Measurements from ENCODE around the gene LCA5.

LCA5 gene

GRCh38 chr6:79468587-79468986, 68.6 kb downstream of the LCA5 start:
- Histone ChIP-seq H2AFZ (no peak overlapping the region), H3K4me2 (ENCODE audit: low read length) (no peak overlapping the region), H3K36me3 (ENCODE audit: control insufficient read depth, insufficient read depth, low read length) (no peaks in the 10 kb centered on the region), H3K4me1 (no peaks in the 10 kb centered on the region), H3K79me2 (no peaks in the 10 kb centered on the region), H3K9ac (no peak overlapping the region), H3K27me3 (ENCODE audit: control insufficient read depth, insufficient read depth, low read length) (no peaks in the 10 kb centered on the region), H3K4me3 (ENCODE audit: low read depth, low read length) (no peak overlapping the region), H3K9me3 (ENCODE audit: control insufficient read depth, low read length) (no peaks in the 10 kb centered on the region), H3K27ac (no peak overlapping the region)
- TF ChIP-seq CTCF (IDR thresholded peaks at IDR 0.05) = no peak

GRCh38 chr6:79468116-79468515, 69.1 kb downstream of the LCA5 start:
- H3K27me3 ChIP-seq (ENCODE audit: control insufficient read depth, insufficient read depth, low read length) = no peaks in the 10 kb centered on the region
- no peaks in the 10 kb centered on the region for H3K9me3 ChIP-seq (ENCODE audit: control insufficient read depth, low read length)
- H3K4me2 ChIP-seq (ENCODE audit: low read length) = no peak overlapping the region
- H3K79me2 ChIP-seq = no peaks in the 10 kb centered on the region
- TF ChIP-seq CTCF (IDR thresholded peaks at IDR 0.05) = no peak
- H3K9ac ChIP-seq = no peak overlapping the region
- no peak overlapping the region for H2AFZ ChIP-seq
- no peaks in the 10 kb centered on the region for H3K4me1 ChIP-seq
- no peak overlapping the region for H3K27ac ChIP-seq
- no peak overlapping the region for H3K4me3 ChIP-seq (ENCODE audit: low read depth, low read length)
- no peaks in the 10 kb centered on the region for H3K36me3 ChIP-seq (ENCODE audit: control insufficient read depth, insufficient read depth, low read length)

- TF ChIP-seq CTCF (IDR thresholded peaks at IDR 0.05) = no peak
- H3K79me2 ChIP-seq = no peaks in the 10 kb centered on the region
- no peaks in the 10 kb centered on the region for H3K27me3 ChIP-seq (ENCODE audit: control insufficient read depth, insufficient read depth, low read length)
- no peak overlapping the region for H3K9ac ChIP-seq
- H3K4me3 ChIP-seq (ENCODE audit: low read depth, low read length) = no peak overlapping the region
- no peak overlapping the region for H3K27ac ChIP-seq
- no peaks in the 10 kb centered on the region for H3K4me1 ChIP-seq
- no peak overlapping the region for H2AFZ ChIP-seq
- no peaks in the 10 kb centered on the region for H3K9me3 ChIP-seq (ENCODE audit: control insufficient read depth, low read length)
- H3K4me2 ChIP-seq (ENCODE audit: low read length) = no peak overlapping the region
- H3K36me3 ChIP-seq (ENCODE audit: control insufficient read depth, insufficient read depth, low read length) = no peaks in the 10 kb centered on the region
Measured at GRCh38 chr6:79467716-79468115, 69.5 kb downstream of the LCA5 start.

- Histone ChIP-seq H2AFZ (no peak overlapping the region), H3K9ac (no peak overlapping the region), H3K79me2 (no peaks in the 10 kb centered on the region), H3K9me3 (ENCODE audit: control insufficient read depth, low read length) (no peaks in the 10 kb centered on the region), H3K4me3 (ENCODE audit: low read depth, low read length) (no peak overlapping the region), H3K36me3 (ENCODE audit: control insufficient read depth, insufficient read depth, low read length) (no peaks in the 10 kb centered on the region), H3K4me2 (ENCODE audit: low read length) (no peak overlapping the region), H3K27ac (no peak overlapping the region), H3K27me3 (ENCODE audit: control insufficient read depth, insufficient read depth, low read length) (no peaks in the 10 kb centered on the region), H3K4me1 (no peaks in the 10 kb centered on the region)
- TF ChIP-seq CTCF (IDR thresholded peaks at IDR 0.05) = peak; percentile 42
Measured at GRCh38 chr6:79466207-79466834, 70.9 kb downstream of the LCA5 start.

- no peak overlapping the region for H2AFZ ChIP-seq
- H3K27ac ChIP-seq = no peak overlapping the region
- no peak overlapping the region for H3K4me3 ChIP-seq (ENCODE audit: low read depth, low read length)
- no peaks in the 10 kb centered on the region for H3K9me3 ChIP-seq (ENCODE audit: control insufficient read depth, low read length)
- H3K4me2 ChIP-seq (ENCODE audit: low read length) = no peak overlapping the region
- no peaks in the 10 kb centered on the region for H3K4me1 ChIP-seq
- no peak overlapping the region for H3K9ac ChIP-seq
- H3K27me3 ChIP-seq (ENCODE audit: control insufficient read depth, insufficient read depth, low read length) = no peaks in the 10 kb centered on the region
- H3K36me3 ChIP-seq (ENCODE audit: control insufficient read depth, insufficient read depth, low read length) = no peaks in the 10 kb centered on the region
- no peaks in the 10 kb centered on the region for H3K79me2 ChIP-seq
- no peak for TF ChIP-seq CTCF (IDR thresholded peaks at IDR 0.05)
Measured at GRCh38 chr6:79465381-79465780, 71.8 kb downstream of the LCA5 start.
